Hematopoietic multipotent progenitor cell treated with erythropoietin and hydrocortisone succinate and interleukin-3 and kit ligand, for 17 days (in vitro differentiated cells): ENCODE data around the gene ODR4.
"Not testable (repeated sequence)": the region's sequence is repeated elsewhere in the genome, so short reads cannot be mapped to it uniquely, and the experiment has no call there.

ENCODE experiments used
- DNase-seq: peaks from one replicate; pipeline ENCODE4 v3.0.0-alpha.2; 2015; ENCODE audit warnings: low spot score

ODR4 gene

GRCh38 chr1:186375152-186375928, at the start of gene ODR4, which contains the start of gene TPR:
Gene ODR4, plus strand, starts transcription at chr1:186375838. Its CDS starts 3,948 bp downstream, at chr1:186379786.
Gene TPR, minus strand, starts transcription at chr1:186375253. Its CDS starts 225 bp downstream, at chr1:186375028.
- DNase-seq, result peak; percentile 98

- DNase-seq, result no peak
These were observed 49.6 kb upstream of the ODR4 start for GRCh38 chr1:186326009-186326408.

GRCh38 chr1:186327331-186327730, 48.3 kb upstream of the ODR4 start:
- no peak for DNase-seq

- DNase-seq, result no peak
These were observed 44.9 kb upstream of the ODR4 start for GRCh38 chr1:186330758-186331157.

- DNase-seq, result no peak
These were observed 38.1 kb upstream of the ODR4 start for GRCh38 chr1:186337554-186337953.

GRCh38 chr1:186340772-186341171, 34.9 kb upstream of the ODR4 start:
- no peak for DNase-seq

GRCh38 chr1:186347837-186348691, 27.6 kb upstream of the ODR4 start:
- DNase-seq, result not testable (repeated sequence)

GRCh38 chr1:186374303-186375151, 1.1 kb upstream of the ODR4 start:
- DNase-seq, result peak; percentile 71

GRCh38 chr1:186375929-186376319, 286 bp downstream of the ODR4 start:
- DNase-seq, result no peak

- no peak for DNase-seq
These were observed 11.2 kb downstream of the ODR4 start for GRCh38 chr1:186386725-186387383.

GRCh38 chr1:186390925-186391324, 15.3 kb downstream of the ODR4 start:
- DNase-seq, result no peak

GRCh38 chr1:186391841-186392240, 16.2 kb downstream of the ODR4 start:
- DNase-seq, result no peak

GRCh38 chr1:186392711-186393110, 17.1 kb downstream of the ODR4 start:
- DNase-seq, result not testable (repeated sequence)

- not testable (repeated sequence) for DNase-seq
These were observed 25.8 kb downstream of the ODR4 start for GRCh38 chr1:186401446-186401845.

- DNase-seq, result no peak
These were observed 28.0 kb downstream of the ODR4 start for GRCh38 chr1:186403632-186404031.

GRCh38 chr1:186404454-186405051, 28.9 kb downstream of the ODR4 start:
- peak; percentile 74 for DNase-seq

GRCh38 chr1:186409091-186409490, 33.5 kb downstream of the ODR4 start:
- DNase-seq, result no peak

GRCh38 chr1:186413319-186413718, 37.7 kb downstream of the ODR4 start:
- no peak for DNase-seq

GRCh38 chr1:186418503-186418902, 42.9 kb downstream of the ODR4 start:
- DNase-seq, result no peak

- no peak for DNase-seq
These were observed 44.7 kb downstream of the ODR4 start for GRCh38 chr1:186420311-186420710.

GRCh38 chr1:186420923-186421322, 45.3 kb downstream of the ODR4 start:
- DNase-seq, result no peak
